OCI-LY1 (cell line): ENCODE results near the gene ACAD11.

Experiments
- H2AFZ ChIP-seq: fragments of 200-600 bp; sonication (generic), shearing (Covaris generic); 2 replicates; pipeline ENCODE4 v1.6.0; 2014; ENCODE audit warnings: antibody characterized with exemption, mild to moderate bottlenecking, low read length
- H3F3A ChIP-seq: fragments of 200-600 bp; sonication (generic), shearing (Covaris generic); 2 replicates; pipeline ENCODE4 v1.6.0; 2014; ENCODE audit warnings: mild to moderate bottlenecking, antibody characterized with exemption, low read length, moderate library complexity; ENCODE audit not compliant: insufficient read depth
- H3K27ac ChIP-seq: fragments of 200-600 bp; sonication (generic); 2 replicates; pipeline ENCODE4 v1.5.1; 2014; ENCODE audit warnings: low read length, mixed run types, mild to moderate bottlenecking, low read depth; ENCODE audit not compliant: poor library complexity, severe bottlenecking
- H3K27me3 ChIP-seq: fragments of 200-600 bp; sonication (generic); 2 replicates; pipeline ENCODE4 v1.6.0; 2014; ENCODE audit warnings: antibody characterized with exemption, mild to moderate bottlenecking, low read length, moderate library complexity; ENCODE audit not compliant: insufficient read depth
- H3K36me3 ChIP-seq: fragments of 200-600 bp; sonication (generic); 2 replicates; pipeline ENCODE4 v1.6.1; 2014; ENCODE audit warnings: mild to moderate bottlenecking, antibody characterized with exemption, low read length, moderate library complexity, mixed read lengths; ENCODE audit not compliant: insufficient read depth
- H3K4me1 ChIP-seq: fragments of 200-600 bp; sonication (generic); 2 replicates; pipeline ENCODE4 v1.5.1; 2014; ENCODE audit warnings: mild to moderate bottlenecking, low read length, moderate library complexity; ENCODE audit not compliant: insufficient read depth, severe bottlenecking
- H3K4me2 ChIP-seq: fragments of 200-600 bp; sonication (generic), shearing (Covaris generic); 2 replicates; pipeline ENCODE4 v1.6.1; 2014; ENCODE audit warnings: low read length
- H3K4me3 ChIP-seq: fragments of 200-600 bp; sonication (generic); 2 replicates; pipeline ENCODE4 v1.5.1; 2014; ENCODE audit warnings: low read length, low read depth, mild to moderate bottlenecking, mixed read lengths; ENCODE audit not compliant: poor library complexity, severe bottlenecking
- H3K79me2 ChIP-seq: fragments of 200-600 bp; shearing (Covaris generic); 2 replicates; pipeline ENCODE4 v1.6.1; 2016; ENCODE audit warnings: mixed run types, low read length, mixed read lengths; ENCODE audit not compliant: insufficient read depth
- H3K9ac ChIP-seq: fragments of 200-600 bp; sonication (generic), shearing (Covaris generic); 2 replicates; pipeline ENCODE4 v1.6.1; 2014; ENCODE audit warnings: mild to moderate bottlenecking, low read length, mixed read lengths
- H3K9me2 ChIP-seq: fragments of 200-600 bp; sonication (generic), shearing (Covaris generic); 2 replicates; pipeline ENCODE4 v1.6.1; 2014; ENCODE audit warnings: low read depth, mild to moderate bottlenecking, low read length, mixed read lengths
- H3K9me3 ChIP-seq: fragments of 200-600 bp; shearing (Covaris generic); 2 replicates; pipeline ENCODE4 v1.6.1; 2014; ENCODE audit warnings: low read length, mixed read lengths
- H4K20me1 ChIP-seq: fragments of 200-600 bp; sonication (generic), shearing (Covaris generic); 2 replicates; pipeline ENCODE4 v1.6.0; 2016; ENCODE audit warnings: mild to moderate bottlenecking, low read length; ENCODE audit not compliant: insufficient read depth
- CTCF ChIP-seq: fragments of 200-600 bp; sonication (generic), shearing (Covaris generic); IDR thresholded peaks from 2 replicates; pipeline ENCODE4 v1.5.1; 2017; ENCODE audit warnings: mild to moderate bottlenecking, antibody characterized with exemption, low read length, moderate library complexity, mixed read lengths
- EZH2 ChIP-seq: fragments of 200-600 bp; sonication (generic), shearing (Covaris generic); IDR thresholded peaks from 2 replicates; pipeline ENCODE4 v1.8.0; 2017; ENCODE audit warnings: borderline replicate concordance, mixed run types, mild to moderate bottlenecking, antibody characterized with exemption, low read length, moderate library complexity, mixed read lengths

ACAD11 gene

GRCh38 chr3:132568422-132568821, 91.2 kb downstream of the ACAD11 start:
- Histone ChIP-seq H3K79me2 (no peaks in the 10 kb centered on the region), H3K9ac (no peak overlapping the region), H2AFZ (no peak overlapping the region), H3K4me3 (no peak overlapping the region), H3K4me2 (no peak overlapping the region), H3K9me2 (no peaks in the 10 kb centered on the region), H3K4me1 (no peaks in the 10 kb centered on the region), H3K27me3 (no peaks in the 10 kb centered on the region), H3K27ac (no peak overlapping the region), H4K20me1 (no peaks in the 10 kb centered on the region), H3K36me3 (peaks cover 8% of the 10 kb centered on the region), H3F3A (no peaks in the 10 kb centered on the region), H3K9me3 (no peaks in the 10 kb centered on the region)
- TF ChIP-seq EZH2 (no peak), CTCF (no peak)

DNA sequence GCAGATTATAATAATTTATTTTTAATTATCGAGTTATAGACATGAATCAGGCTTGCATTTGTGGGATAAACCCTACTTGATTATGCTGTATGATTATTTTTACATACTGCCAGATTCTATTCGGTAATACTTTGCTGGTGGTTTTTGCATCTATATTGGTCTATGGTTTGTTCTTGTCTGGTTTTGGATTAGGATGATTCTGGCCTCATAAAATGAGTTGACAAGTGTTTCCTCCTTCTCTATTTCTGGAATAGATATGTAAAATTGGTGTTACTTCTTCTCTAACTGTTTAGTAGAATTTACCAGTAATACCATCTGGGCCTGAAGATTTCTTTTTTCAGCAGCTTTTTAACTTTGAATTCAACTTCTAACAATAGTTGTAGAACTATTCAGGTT, 95.5 kb downstream of the ACAD11 start:
- no peaks in the 10 kb centered on the region for H3K9me2 ChIP-seq
- no peak overlapping the region for H3K4me2 ChIP-seq
- H3K27me3 ChIP-seq = no peaks in the 10 kb centered on the region
- H3K36me3 ChIP-seq = peaks cover 3% of the 10 kb centered on the region; the same call in 1 of the 2 replicates
- no peaks in the 10 kb centered on the region for H3K79me2 ChIP-seq
- no peak overlapping the region for H2AFZ ChIP-seq
- no peak overlapping the region for H3K4me3 ChIP-seq
- H3K4me1 ChIP-seq = no peaks in the 10 kb centered on the region
- no peaks in the 10 kb centered on the region for H4K20me1 ChIP-seq
- H3K27ac ChIP-seq = no peak overlapping the region
- TF ChIP-seq EZH2 (no peak), CTCF (no peak)
- H3K9me3 ChIP-seq = no peaks in the 10 kb centered on the region
- H3K9ac ChIP-seq = no peak overlapping the region
- no peaks in the 10 kb centered on the region for H3F3A ChIP-seq

- Histone ChIP-seq H3K9me2 (no peaks in the 10 kb centered on the region), H3K79me2 (no peaks in the 10 kb centered on the region), H3K36me3 (peaks cover 3% of the 10 kb centered on the region; the same call in 1 of the 2 replicates), H3K27ac (no peak overlapping the region), H4K20me1 (no peaks in the 10 kb centered on the region), H2AFZ (no peak overlapping the region), H3F3A (no peaks in the 10 kb centered on the region), H3K9me3 (no peaks in the 10 kb centered on the region), H3K27me3 (no peaks in the 10 kb centered on the region), H3K4me1 (no peaks in the 10 kb centered on the region), H3K4me3 (no peak overlapping the region), H3K9ac (no peak overlapping the region), H3K4me2 (no peak overlapping the region)
- TF ChIP-seq EZH2 = no peak
- TF ChIP-seq CTCF = no peak
Observed at GRCh38 chr3:132563420-132564069, 96.1 kb downstream of the ACAD11 start.
